Muscle of leg (tissue), 11 donors: ENCODE data around the gene AADACL4. TPM values are rescaled to one million over a fixed set of nuclear protein-coding genes. Genes with fewer than 3 reads are reported as not detected.
"Not testable (repeated sequence)": the region's sequence is repeated elsewhere in the genome, so short reads cannot be mapped to it uniquely, and the experiment has no call there.

ENCODE experiments used
- DNase-seq: peaks from one replicate; pipeline ENCODE4 v3.0.0; 2013
- H3K27ac ChIP-seq: one replicate; pipeline ENCODE4 v1.5.1; 2013; ENCODE audit warnings: mild to moderate bottlenecking, low read length, control low read depth
- H3K27me3 ChIP-seq: one replicate; pipeline ENCODE4 v1.6.1; 2013; ENCODE audit warnings: low read length; ENCODE audit not compliant: control insufficient read depth, insufficient read depth
- H3K36me3 ChIP-seq: one replicate; pipeline ENCODE4 v1.6.1; 2013; ENCODE audit warnings: low read length; ENCODE audit not compliant: control insufficient read depth, insufficient read depth
- H3K4me1 ChIP-seq: one replicate; pipeline ENCODE4 v1.6.1; 2013; ENCODE audit warnings: low read length; ENCODE audit not compliant: control insufficient read depth, insufficient read depth
- H3K4me3 ChIP-seq: one replicate; pipeline ENCODE4 v1.5.1; 2013; ENCODE audit warnings: low read length, control low read depth
- H3K9me3 ChIP-seq: replicated peaks from 2 replicates; pipeline ENCODE4 v1.6.1; 2013; ENCODE audit warnings: low read depth, low read length; ENCODE audit not compliant: control insufficient read depth
- WGBS: methylation state at CpG from one replicate; pipeline ENCODE4 v1.1.5; 2013; ENCODE audit warnings: missing lambda C conversion rate; ENCODE audit not compliant: insufficient coverage; 5-methylcytosine and 5-hydroxymethylcytosine counted together
- polyA plus RNA-seq, 8 donors: library from polyadenylated mRNA; unstranded; fragments of 120-200 nt; gene quantifications; one replicate each; pipeline versions ENCODE4 v1.2.1 to v1.2.3, GENCODE V29; 2013; ENCODE audit warnings: inconsistent platforms in 1 of 8, low replicate concordance in 1 of 8; ENCODE audit not compliant: insufficient read length in 8 of 8, insufficient read depth in 1 of 8
- total RNA-seq: library from RNA; stranded (reverse); fragments of 120-200 nt; gene quantifications from one replicate; pipeline ENCODE4 v1.2.4, GENCODE V29; 2013

AADACL4 gene
- total and polyA plus RNA-seq, 9 donors, result 0.04 to 0.12 TPM; not detected in 7

DNA sequence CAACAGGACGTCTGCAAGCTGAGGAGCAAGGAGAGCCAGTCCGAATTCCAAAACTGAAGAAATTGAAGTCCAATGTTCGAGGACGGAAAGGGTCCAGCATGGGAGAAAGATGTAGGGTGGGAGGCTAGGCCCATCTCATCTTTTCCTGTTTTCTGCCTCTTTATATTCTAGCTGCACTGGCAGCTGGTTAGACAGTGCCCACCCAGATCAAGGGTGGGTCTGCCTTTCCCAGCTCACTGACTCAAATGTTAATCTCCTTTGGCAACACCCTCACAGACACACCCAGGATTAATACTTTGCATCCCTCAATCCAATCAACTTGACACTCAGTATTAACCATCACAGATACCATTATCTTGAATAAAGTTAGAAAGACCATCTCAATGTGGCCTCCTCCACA lies 32.2 kb downstream of the AADACL4 start:
- not testable (repeated sequence) for H3K36me3 ChIP-seq, H3K27ac ChIP-seq, H3K4me1 ChIP-seq, H3K9me3 ChIP-seq, DNase-seq, H3K4me3 ChIP-seq, H3K27me3 ChIP-seq
- no CpG with 5 or more reads among the region's 4 CpGs for WGBS

DNA sequence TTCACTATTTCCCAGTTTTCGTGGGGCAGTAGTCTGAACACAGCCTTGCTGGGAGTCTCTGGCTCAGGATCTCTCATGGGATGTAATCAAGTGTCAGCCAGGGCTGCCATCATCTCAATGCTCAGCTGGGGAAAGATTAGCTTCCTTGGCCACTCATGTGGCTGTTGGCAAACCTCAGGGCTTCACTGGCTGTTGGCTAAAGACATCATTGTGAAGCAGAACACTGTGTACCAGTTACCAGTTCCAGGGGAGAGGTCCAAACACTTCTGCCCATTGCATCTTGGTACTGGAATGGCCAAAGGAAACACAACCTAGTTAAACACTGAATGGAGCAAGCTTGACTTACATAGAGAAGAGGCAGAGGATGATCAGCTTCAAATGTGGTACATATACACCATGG lies 33.7 kb downstream of the AADACL4 start:
- Histone ChIP-seq H3K9me3 (peaks cover 2% of the 10 kb centered on the region), H3K4me3 (no peak overlapping the region), H3K27ac (no peak overlapping the region), H3K4me1 (no peaks in the 10 kb centered on the region), H3K36me3 (no peaks in the 10 kb centered on the region), H3K27me3 (no peaks in the 10 kb centered on the region)
- WGBS, result 83% methylated on average over 1 of the region's 1 CpG
- no peak for DNase-seq

- Histone ChIP-seq H3K36me3 (no peaks in the 10 kb centered on the region), H3K27ac (no peak overlapping the region), H3K27me3 (no peaks in the 10 kb centered on the region), H3K4me1 (no peaks in the 10 kb centered on the region), H3K4me3 (no peak overlapping the region), H3K9me3 (peaks cover 2% of the 10 kb centered on the region)
- DNase-seq, result no peak
- WGBS, result no CpG with 5 or more reads among the region's 2 CpGs
Measured at GRCh38 chr1:12678350-12678749, 34.5 kb downstream of the AADACL4 start.

- no CpG with 5 or more reads among the region's 3 CpGs for WGBS
- Histone ChIP-seq H3K9me3 (peaks cover 2% of the 10 kb centered on the region), H3K27me3 (no peaks in the 10 kb centered on the region), H3K4me1 (no peaks in the 10 kb centered on the region), H3K4me3 (no peak overlapping the region), H3K27ac (no peak overlapping the region), H3K36me3 (no peaks in the 10 kb centered on the region)
- no peak for DNase-seq
Measured at GRCh38 chr1:12678820-12679219, 34.9 kb downstream of the AADACL4 start.

GRCh38 chr1:12690156-12690555 lies 46.3 kb downstream of the AADACL4 start:
- no CpG with 5 or more reads among the region's 2 CpGs for WGBS
- Histone ChIP-seq H3K36me3 (no peaks in the 10 kb centered on the region), H3K27ac (no peak overlapping the region), H3K9me3 (no peaks in the 10 kb centered on the region), H3K4me1 (no peaks in the 10 kb centered on the region), H3K4me3 (no peak overlapping the region), H3K27me3 (no peaks in the 10 kb centered on the region)
- DNase-seq, result no peak

DNA sequence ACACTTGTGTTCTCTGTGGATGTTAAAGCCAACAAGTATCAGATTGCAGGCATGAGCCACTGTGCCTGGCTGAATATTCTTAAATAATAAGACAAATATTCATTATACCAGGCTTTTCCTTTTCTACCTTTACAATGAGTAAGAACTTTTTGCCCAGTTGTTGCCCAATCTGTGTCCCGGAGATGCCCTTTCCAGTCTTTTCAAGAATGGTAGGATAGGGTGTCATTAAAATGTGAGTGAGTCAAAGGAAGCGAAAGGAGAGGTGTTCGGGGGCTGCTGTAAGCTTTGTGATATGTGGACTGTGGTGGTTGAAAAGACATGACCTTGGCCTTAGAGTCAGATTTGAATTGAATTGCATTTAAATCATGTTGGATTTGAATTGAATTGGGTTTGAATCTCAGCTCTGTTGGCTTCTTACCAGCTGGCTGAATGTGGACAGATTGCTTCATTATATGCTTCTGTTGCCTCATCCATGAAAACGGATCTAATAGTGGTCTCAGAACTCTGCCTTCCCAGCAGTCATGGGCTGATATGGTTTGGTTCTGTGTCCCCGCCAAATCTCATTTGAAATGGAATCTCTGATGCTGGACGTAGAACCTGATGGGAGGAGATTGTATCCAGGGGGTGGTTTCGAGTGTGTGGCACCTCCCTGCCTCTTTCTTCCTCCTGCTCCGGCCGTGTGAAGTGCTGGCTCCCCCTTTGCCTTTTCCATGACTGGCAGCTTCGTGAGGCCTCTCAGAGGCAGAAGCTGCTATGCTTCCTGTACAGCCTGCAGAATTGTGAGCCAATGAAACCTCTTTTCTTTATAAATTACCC lies 49.3 kb downstream of the AADACL4 start:
- no peak overlapping the region for H3K27ac ChIP-seq
- H3K4me3 ChIP-seq, result no peak overlapping the region
- no peaks in the 10 kb centered on the region for H3K4me1 ChIP-seq
- no peaks in the 10 kb centered on the region for H3K27me3 ChIP-seq
- WGBS, result 73% methylated on average over 6 of the region's 10 CpGs
- H3K9me3 ChIP-seq, result no peaks in the 10 kb centered on the region
- peak; percentile 11 for DNase-seq
- no peaks in the 10 kb centered on the region for H3K36me3 ChIP-seq

DNA sequence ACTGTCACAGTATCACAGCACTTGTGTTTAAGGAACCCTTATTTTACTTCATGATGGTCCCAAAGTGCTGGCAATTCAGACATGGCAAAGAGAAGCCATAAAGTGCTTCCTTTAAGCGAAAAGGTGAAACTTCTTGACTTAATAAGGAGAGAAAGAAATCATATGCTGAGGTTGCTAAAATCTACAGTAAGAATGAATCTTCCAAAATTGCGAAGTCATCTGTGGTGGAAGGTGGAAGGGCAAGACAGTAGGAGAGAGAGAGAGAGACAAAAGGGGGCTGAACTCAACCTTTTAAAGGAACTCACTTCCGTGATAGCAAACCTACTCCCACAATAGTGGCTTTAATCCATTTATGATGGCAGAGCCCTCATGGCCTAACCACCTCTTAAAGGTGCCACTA lies 52.8 kb downstream of the AADACL4 start:
- Histone ChIP-seq H3K27ac (no peak overlapping the region), H3K36me3 (no peaks in the 10 kb centered on the region), H3K27me3 (no peaks in the 10 kb centered on the region), H3K4me3 (no peak overlapping the region), H3K9me3 (no peaks in the 10 kb centered on the region), H3K4me1 (no peaks in the 10 kb centered on the region)
- 82% methylated on average over 1 of the region's 3 CpGs for WGBS
- no peak for DNase-seq

- H3K27me3 ChIP-seq, result no peaks in the 10 kb centered on the region
- H3K27ac ChIP-seq, result no peak overlapping the region
- no CpG with 5 or more reads among the region's 3 CpGs for WGBS
- no peak overlapping the region for H3K4me3 ChIP-seq
- no peaks in the 10 kb centered on the region for H3K9me3 ChIP-seq
- DNase-seq, result peak; percentile 6
- no peaks in the 10 kb centered on the region for H3K36me3 ChIP-seq
- no peaks in the 10 kb centered on the region for H3K4me1 ChIP-seq
Measured at GRCh38 chr1:12697397-12697796, 53.5 kb downstream of the AADACL4 start.

DNA sequence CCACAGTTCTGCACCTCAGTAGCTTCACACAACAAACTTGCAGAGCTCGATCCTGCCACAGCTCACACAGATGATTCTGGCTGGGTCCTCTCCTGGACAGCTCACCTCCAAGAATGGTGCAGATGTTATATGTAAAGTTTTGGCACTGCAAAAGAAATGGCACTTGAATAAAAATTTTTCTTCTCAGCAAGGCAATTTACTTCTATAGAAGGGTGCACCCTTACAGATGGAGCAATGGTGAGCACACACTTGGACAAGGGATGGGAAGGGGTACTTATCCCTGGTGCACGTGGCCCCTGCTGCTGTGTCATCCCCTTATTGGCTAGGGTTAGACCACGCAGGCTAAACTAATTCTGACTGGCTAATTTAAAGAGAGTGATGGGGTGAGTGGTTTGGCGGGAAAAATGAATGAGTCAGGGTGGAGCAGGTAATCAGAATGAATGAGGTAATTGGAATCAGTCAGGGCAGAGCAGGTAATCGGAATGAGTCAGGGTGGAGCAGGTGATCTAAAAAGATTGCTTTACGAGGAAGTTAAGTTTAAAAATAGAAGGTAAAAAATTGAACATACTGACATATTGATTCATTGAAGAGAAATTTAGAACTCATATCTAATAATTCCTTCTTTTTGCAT lies 60.1 kb downstream of the AADACL4 start:
- Histone ChIP-seq H3K4me1 (no peaks in the 10 kb centered on the region), H3K9me3 (peaks cover 2% of the 10 kb centered on the region), H3K4me3 (no peak overlapping the region), H3K36me3 (no peaks in the 10 kb centered on the region), H3K27ac (no peak overlapping the region), H3K27me3 (no peaks in the 10 kb centered on the region)
- DNase-seq, result no peak
- WGBS, result 75% methylated on average over 3 of the region's 6 CpGs

- no peak overlapping the region for H3K27ac ChIP-seq
- no peaks in the 10 kb centered on the region for H3K4me1 ChIP-seq
- peaks cover 2% of the 10 kb centered on the region for H3K9me3 ChIP-seq
- DNase-seq, result no peak
- WGBS, result 77% methylated on average over 2 of the region's 3 CpGs
- no peaks in the 10 kb centered on the region for H3K36me3 ChIP-seq
- H3K27me3 ChIP-seq, result no peaks in the 10 kb centered on the region
- no peak overlapping the region for H3K4me3 ChIP-seq
Measured at GRCh38 chr1:12706061-12706460, 62.2 kb downstream of the AADACL4 start.
